Spleen (tissue), 11 donors: ENCODE data around the gene DNASE1L2. TPM values are rescaled to one million over a fixed set of nuclear protein-coding genes. Genes with fewer than 3 reads are reported as not detected.
"Not testable (repeated sequence)": the region's sequence is repeated elsewhere in the genome, so short reads cannot be mapped to it uniquely, and the experiment has no call there.

ENCODE experiments used
- DNase-seq: peaks from one replicate; pipeline ENCODE4 v3.0.0-alpha.2; 2020
- H3K27ac ChIP-seq, 8 donors: fragments of 200-600 bp; sonication (generic) in 7 of 8; 1 replicate in 4 of 8; 2 replicates in 4 of 8; pipeline versions ENCODE4 v1.5.0 to v1.8.0; 2016 to 2021; ENCODE audit warnings: inconsistent platforms in 4 of 8, mild to moderate bottlenecking in 4 of 8, moderate library complexity in 1 of 8
- H3K27me3 ChIP-seq, 7 donors: fragments of 200-600 bp; sonication (generic) in 6 of 7; replicated peaks in 1 of 7; 1 replicate in 4 of 7; 2 replicates in 3 of 7; pipeline versions ENCODE4 v1.5.0 to v1.8.0; 2016 to 2021; ENCODE audit warnings: inconsistent platforms in 3 of 7, mild to moderate bottlenecking in 1 of 7
- H3K36me3 ChIP-seq, 6 donors: fragments of 200-600 bp; sonication (generic) in 5 of 6; 1 replicate in 4 of 6; 2 replicates in 2 of 6; pipeline versions ENCODE4 v1.5.0 to v1.8.0; 2016 to 2021; ENCODE audit warnings: inconsistent platforms in 2 of 6
- H3K4me1 ChIP-seq, 6 donors: fragments of 200-600 bp; sonication (generic) in 5 of 6; 1 replicate in 3 of 6; 2 replicates in 3 of 6; pipeline versions ENCODE4 v1.5.0 to v1.8.0; 2016 to 2021; ENCODE audit warnings: inconsistent platforms in 3 of 6
- H3K4me3 ChIP-seq, 8 donors: fragments of 200-600 bp; sonication (generic) in 7 of 8; 1 replicate in 4 of 8; 2 replicates in 4 of 8; pipeline versions ENCODE4 v1.5.0 to v1.8.0; 2016 to 2021; ENCODE audit warnings: inconsistent platforms in 4 of 8, mild to moderate bottlenecking in 4 of 8, moderate library complexity in 2 of 8
- H3K9me3 ChIP-seq, 8 donors: fragments of 200-600 bp; sonication (generic) in 7 of 8; 1 replicate in 4 of 8; 2 replicates in 4 of 8; pipeline versions ENCODE4 v1.5.0 to v1.8.0; 2016 to 2021; ENCODE audit warnings: inconsistent platforms in 4 of 8
- CTCF ChIP-seq, 11 experiments: fragments of 200-600 bp in 7 of 11; fragments of 450-650 bp in 4 of 11; sonication (generic) in 4 of 11; IDR thresholded peaks in 8 of 11; conservative IDR thresholded peaks in 3 of 11; 1 replicate in 7 of 11; 2 replicates in 4 of 11; pipeline versions ENCODE4 v1.4.0 to v1.8.0; 2016 to 2021; ENCODE audit warnings: antibody characterized with exemption in 11 of 11, inconsistent platforms in 4 of 11, mild to moderate bottlenecking in 1 of 11
- POLR2A ChIP-seq, 3 donors: fragments of 450-650 bp; IDR thresholded peaks; one replicate each; pipeline ENCODE4 v1.5.1; 2017; ENCODE audit warnings: antibody characterized with exemption in 3 of 3, mild to moderate bottlenecking in 1 of 3
- POLR2AphosphoS5 ChIP-seq, 3 donors: sonication (generic); formaldehyde crosslinking; IDR thresholded peaks; one replicate each; pipeline ENCODE4 v1.5.1; 2017; ENCODE audit warnings: antibody characterized with exemption in 3 of 3
- WGBS, 5 donors: extraction: QIAGEN DNeasy Blood & Tissue Kit in 3 of 5; methylation state at CpG; one replicate each; pipeline versions ENCODE4 v1.1.5 to v1.1.7; 2013 to 2018; 5-methylcytosine and 5-hydroxymethylcytosine counted together
- intact Hi-C: fragments of 100-400 bp; cut with DNase I; formaldehyde crosslinking; loops from one replicate; pipeline ENCODE4 v1.15.0; 2023; ENCODE audit warnings: low total_unique reads
- polyA plus RNA-seq, 3 donors: library from polyadenylated mRNA; stranded (reverse); fragments of 200-250 nt; gene quantifications; one replicate each; pipeline ENCODE4 v1.2.1, GENCODE V29; 2013
- total RNA-seq, 7 donors: library from RNA; depleted of rRNA in 3 of 7; stranded (reverse); fragments of >200 nt in 3 of 7; fragmentation: NEBNext Ultra II Directional in 4 of 7; extraction: Animal tissue kit (Norgen Biotek cat#: 25700) in 4 of 7; gene quantifications; one replicate each; pipeline versions ENCODE4 v1.1.0 to v1.2.1, GENCODE V29; 2016 to 2021
- donor health status: healthy with polysubstance abuse.
- donor health status: DM: no; HTN: no; CAD: no; lungs with moderate emphysema.
- donor health status: DM: no; HTN: no; CAD: no.
- donor health status: Bipolar disorder and iron deficiency.
- donor health status: healthy.
- donor health status: DM: no; HTN: no; CAD: no.
- donor health status: DM: yes; HTN: yes; CAD: no.

The DNASE1L2 gene
- total and polyA plus RNA-seq, 10 donors = 0.59 to 2.2 (median 1.2) TPM

GRCh38 chr16:2238150-2238837 is 2.0 kb downstream of the DNASE1L2 start:
- Histone ChIP-seq H3K9me3 (no peaks in the 10 kb centered on the region), H3K27me3 (peaks cover 0 to 49% (median 26%) of the 10 kb centered on the region in 7 donors), H3K36me3 (peaks cover 8 to 88% (median 38%) of the 10 kb centered on the region in 6 donors), H3K27ac (no peak overlapping the region), H3K4me1 (peaks cover 11 to 42% (median 19%) of the 10 kb centered on the region in 6 donors), H3K4me3 (no peak overlapping the region)
- no peak for DNase-seq
- WGBS, 5 donors = 56 to 74% (median 68%) methylated on average over 10 to 18 of the region's 18 CpGs
- intact Hi-C loops = no loop called here
- TF ChIP-seq CTCF (IDR thresholded peaks at IDR 0.05 in 8 of 11, conservative IDR thresholded peaks at IDR 0.05 in 3 of 11) (no peak), POLR2AphosphoS5 (IDR thresholded peaks at IDR 0.05) (peak in 2 of 3 donors; percentile 5 to 7)

GRCh38 chr16:2238838-2239675 is 2.8 kb downstream of the DNASE1L2 start:
- Histone ChIP-seq H3K36me3 (peaks cover 4 to 88% (median 37%) of the 10 kb centered on the region in 6 donors), H3K4me1 (peaks cover 11 to 44% (median 19%) of the 10 kb centered on the region in 6 donors), H3K4me3 (no peak overlapping the region), H3K9me3 (no peaks in the 10 kb centered on the region), H3K27me3 (peaks cover 0 to 43% (median 26%) of the 10 kb centered on the region in 7 donors), H3K27ac (no peak overlapping the region)
- DNase-seq = no peak
- WGBS, 5 donors = 78 to 89% (median 86%) methylated on average over 12 to 15 of the region's 15 CpGs
- intact Hi-C loops = no loop called here
- TF ChIP-seq POLR2AphosphoS5 (IDR thresholded peaks at IDR 0.05) (no peak), CTCF (IDR thresholded peaks at IDR 0.05 in 8 of 11, conservative IDR thresholded peaks at IDR 0.05 in 3 of 11) (no peak), POLR2A (IDR thresholded peaks at IDR 0.05) (no peak)

GRCh38 chr16:2240331-2240730 is 4.1 kb downstream of the DNASE1L2 start:
- peaks cover 11 to 43% (median 19%) of the 10 kb centered on the region in 6 donors for H3K4me1 ChIP-seq
- 80 to 89% (median 87%) methylated on average over 9 of the region's 9 CpGs for WGBS, 5 donors
- H3K27me3 ChIP-seq = peaks cover 0 to 30% (median 26%) of the 10 kb centered on the region in 7 donors
- H3K27ac ChIP-seq, intact Hi-C loops, H3K9me3 ChIP-seq, DNase-seq, H3K4me3 ChIP-seq: not testable (repeated sequence)
- H3K36me3 ChIP-seq = peaks cover 0 to 88% (median 36%) of the 10 kb centered on the region in 6 donors

- intact Hi-C loops = no loop called here
- WGBS, 5 donors = 69 to 82% (median 80%) methylated on average over 10 to 11 of the region's 11 CpGs
- Histone ChIP-seq H3K27ac (no peak overlapping the region), H3K9me3 (no peaks in the 10 kb centered on the region), H3K4me3 (no peak overlapping the region), H3K36me3 (peaks cover 0 to 86% (median 45%) of the 10 kb centered on the region in 6 donors), H3K27me3 (peaks cover 0 to 8% (median 6%) of the 10 kb centered on the region in 7 donors), H3K4me1 (peaks cover 0 to 21% (median 4%) of the 10 kb centered on the region in 6 donors)
- no peak for DNase-seq
- TF ChIP-seq CTCF (IDR thresholded peaks at IDR 0.05 in 8 of 11, conservative IDR thresholded peaks at IDR 0.05 in 3 of 11) = no peak
- peak in 2 of 3 donors; percentile 7 to 8 for TF ChIP-seq POLR2AphosphoS5 (IDR thresholded peaks at IDR 0.05)
These were observed 6.4 kb downstream of the DNASE1L2 start for GRCh38 chr16:2242598-2242997.
